ENCODE results near the gene TERT. TPM values are rescaled to one million over a fixed set of nuclear protein-coding genes. Genes with fewer than 3 reads are reported as not detected.

The TERT gene
- total RNA-seq, 2 donors from 2014 or later, result not detected

- no peak for DNase-seq (ENCODE audit: low spot score)
- no peak overlapping the region for H3K27ac ChIP-seq
- TF ChIP-seq CTCF (IDR thresholded peaks at IDR 0.05), result no peak
- H3K4me3 ChIP-seq, result no peak overlapping the region
- no peaks in the 10 kb centered on the region for H3K27me3 ChIP-seq (replicated peaks; ENCODE audit: insufficient read depth)
- ATAC-seq (ENCODE audit: insufficient number of reproducible peaks, low FRiP score, low read depth), result no peak
- H3K4me1 ChIP-seq (ENCODE audit: control insufficient read depth in 1 of 2, low read depth in 2 of 2), result no peaks in the 10 kb centered on the region
- no peaks in the 10 kb centered on the region for H3K36me3 ChIP-seq
- H3K9me3 ChIP-seq, result no peaks in the 10 kb centered on the region
Measured at GRCh38 chr5:1215320-1216096, 79.4 kb downstream of the TERT start.

GRCh38 chr5:1214936-1215220 lies 80.0 kb downstream of the TERT start:
- no peaks in the 10 kb centered on the region for H3K27me3 ChIP-seq (replicated peaks; ENCODE audit: insufficient read depth)
- no peaks in the 10 kb centered on the region for H3K4me1 ChIP-seq (ENCODE audit: control insufficient read depth in 1 of 2, low read depth in 2 of 2)
- no peaks in the 10 kb centered on the region for H3K36me3 ChIP-seq
- DNase-seq (ENCODE audit: low spot score) (no peak), ATAC-seq (ENCODE audit: insufficient number of reproducible peaks, low FRiP score, low read depth) (no peak)
- no peak overlapping the region for H3K27ac ChIP-seq
- no peak overlapping the region for H3K4me3 ChIP-seq
- no peak for TF ChIP-seq CTCF (IDR thresholded peaks at IDR 0.05)
- no peaks in the 10 kb centered on the region for H3K9me3 ChIP-seq

DNA sequence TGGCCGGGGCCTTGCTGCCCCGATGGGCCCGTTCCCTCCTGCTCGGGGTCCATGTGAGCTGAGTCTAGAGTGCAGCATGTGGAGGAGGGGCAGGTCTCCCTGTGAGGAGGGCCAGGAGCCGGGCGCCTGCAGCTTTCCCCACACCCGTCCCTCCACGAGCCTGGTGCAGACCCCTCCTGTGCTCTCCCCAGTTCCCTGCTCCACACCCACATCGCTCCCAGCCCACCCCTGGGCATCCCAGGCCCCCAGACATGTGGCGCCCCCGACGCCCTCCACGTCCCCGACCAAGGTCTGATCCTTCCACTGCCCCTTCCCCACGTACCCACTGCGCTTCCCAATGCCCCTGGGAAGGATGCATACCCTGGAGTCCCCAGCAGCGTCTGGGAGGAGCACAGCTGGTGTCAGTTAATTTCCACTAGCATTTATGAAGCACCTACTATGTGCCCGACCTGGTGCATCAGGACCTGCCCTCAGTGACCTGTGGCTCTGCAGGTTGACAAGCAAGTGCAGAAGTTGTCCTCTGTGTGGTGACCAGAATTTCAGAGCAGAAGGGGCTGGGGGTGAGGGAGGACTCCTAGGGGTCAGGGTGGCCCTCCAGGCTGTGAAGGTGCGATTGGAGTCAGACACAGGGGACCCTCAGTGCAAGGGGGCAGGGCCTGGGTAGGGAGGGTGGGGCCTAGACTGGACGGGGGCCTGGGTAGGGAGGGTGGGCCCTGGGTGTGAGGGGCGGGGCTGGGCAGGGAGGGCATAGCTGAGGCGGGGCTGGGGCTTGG lies 80.5 kb downstream of the TERT start:
- Histone ChIP-seq H3K27ac (no peak overlapping the region), H3K4me3 (no peak overlapping the region), H3K36me3 (no peaks in the 10 kb centered on the region), H3K4me1 (ENCODE audit: control insufficient read depth in 1 of 2, low read depth in 2 of 2) (no peaks in the 10 kb centered on the region), H3K27me3 (replicated peaks; ENCODE audit: insufficient read depth) (no peaks in the 10 kb centered on the region), H3K9me3 (no peaks in the 10 kb centered on the region)
- no peak for TF ChIP-seq CTCF (IDR thresholded peaks at IDR 0.05)
- DNase-seq (ENCODE audit: low spot score) (no peak), ATAC-seq (ENCODE audit: insufficient number of reproducible peaks, low FRiP score, low read depth) (no peak)

GRCh38 chr5:1213508-1214162 lies 81.2 kb downstream of the TERT start:
- Histone ChIP-seq H3K4me1 (ENCODE audit: control insufficient read depth in 1 of 2, low read depth in 2 of 2) (no peaks in the 10 kb centered on the region), H3K27me3 (replicated peaks; ENCODE audit: insufficient read depth) (no peaks in the 10 kb centered on the region), H3K9me3 (no peaks in the 10 kb centered on the region), H3K4me3 (no peak overlapping the region), H3K27ac (no peak overlapping the region), H3K36me3 (no peaks in the 10 kb centered on the region)
- TF ChIP-seq CTCF (IDR thresholded peaks at IDR 0.05), result no peak
- DNase-seq (ENCODE audit: low spot score) (no peak), ATAC-seq (ENCODE audit: insufficient number of reproducible peaks, low FRiP score, low read depth) (no peak)

- Histone ChIP-seq H3K4me3 (no peak overlapping the region), H3K27me3 (replicated peaks; ENCODE audit: insufficient read depth) (no peaks in the 10 kb centered on the region), H3K4me1 (ENCODE audit: control insufficient read depth in 1 of 2, low read depth in 2 of 2) (no peaks in the 10 kb centered on the region), H3K27ac (no peak overlapping the region), H3K36me3 (no peaks in the 10 kb centered on the region), H3K9me3 (no peaks in the 10 kb centered on the region)
- ATAC-seq (ENCODE audit: insufficient number of reproducible peaks, low FRiP score, low read depth) (no peak), DNase-seq (ENCODE audit: low spot score) (no peak)
- no peak for TF ChIP-seq CTCF (IDR thresholded peaks at IDR 0.05)
Measured at GRCh38 chr5:1212881-1213280, 82.0 kb downstream of the TERT start.

Measured in thoracic aorta (tissue), 2 donors.